ENCODE measurements around the gene BOLL.

DNA sequence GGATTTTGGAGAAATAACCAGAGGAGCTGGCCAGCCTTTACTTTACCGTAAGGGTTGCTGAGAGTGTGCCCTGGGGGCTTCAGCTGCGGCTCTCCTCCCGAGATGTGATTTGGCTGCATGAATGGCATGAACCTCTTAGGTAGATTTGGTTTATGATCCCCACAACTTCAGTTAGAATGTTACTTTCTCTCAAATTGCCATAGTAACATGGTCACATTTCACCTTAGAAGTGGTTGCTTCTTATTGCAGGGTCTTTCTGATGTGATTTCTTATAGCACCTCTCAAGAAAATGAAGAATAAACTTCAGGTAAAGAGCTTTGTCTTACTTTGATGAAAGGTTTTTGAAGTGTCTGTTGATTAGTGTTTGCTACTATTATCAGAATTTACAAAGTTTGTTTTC lies 24.9 kb upstream of the BOLL start:
- TF ChIP-seq, protein P1, sequence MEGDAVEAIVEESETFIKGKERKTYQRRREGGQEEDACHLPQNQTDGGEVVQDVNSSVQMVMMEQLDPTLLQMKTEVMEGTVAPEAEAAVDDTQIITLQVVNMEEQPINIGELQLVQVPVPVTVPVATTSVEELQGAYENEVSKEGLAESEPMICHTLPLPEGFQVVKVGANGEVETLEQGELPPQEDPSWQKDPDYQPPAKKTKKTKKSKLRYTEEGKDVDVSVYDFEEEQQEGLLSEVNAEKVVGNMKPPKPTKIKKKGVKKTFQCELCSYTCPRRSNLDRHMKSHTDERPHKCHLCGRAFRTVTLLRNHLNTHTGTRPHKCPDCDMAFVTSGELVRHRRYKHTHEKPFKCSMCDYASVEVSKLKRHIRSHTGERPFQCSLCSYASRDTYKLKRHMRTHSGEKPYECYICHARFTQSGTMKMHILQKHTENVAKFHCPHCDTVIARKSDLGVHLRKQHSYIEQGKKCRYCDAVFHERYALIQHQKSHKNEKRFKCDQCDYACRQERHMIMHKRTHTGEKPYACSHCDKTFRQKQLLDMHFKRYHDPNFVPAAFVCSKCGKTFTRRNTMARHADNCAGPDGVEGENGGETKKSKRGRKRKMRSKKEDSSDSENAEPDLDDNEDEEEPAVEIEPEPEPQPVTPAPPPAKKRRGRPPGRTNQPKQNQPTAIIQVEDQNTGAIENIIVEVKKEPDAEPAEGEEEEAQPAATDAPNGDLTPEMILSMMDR (conservative IDR thresholded peaks at IDR 0.05; ENCODE audit: low read depth in 2 of 2): no peak
- TF ChIP-seq POLR2AphosphoS5 (IDR thresholded peaks at IDR 0.05; ENCODE audit: low read depth) (no peak), EZH2phosphoT487 (IDR thresholded peaks at IDR 0.05; ENCODE audit: unreplicated experiment) (no peak), EZH2 (IDR thresholded peaks at IDR 0.05; ENCODE audit: low read depth, unreplicated experiment) (no peak), JUNB (IDR thresholded peaks at IDR 0.05; ENCODE audit: unreplicated experiment) (no peak), CREB1 (CRISPR knock-in tag; IDR thresholded peaks at IDR 0.05; ENCODE audit: low read depth) (no peak)
- TF ChIP-seq, protein P2, sequence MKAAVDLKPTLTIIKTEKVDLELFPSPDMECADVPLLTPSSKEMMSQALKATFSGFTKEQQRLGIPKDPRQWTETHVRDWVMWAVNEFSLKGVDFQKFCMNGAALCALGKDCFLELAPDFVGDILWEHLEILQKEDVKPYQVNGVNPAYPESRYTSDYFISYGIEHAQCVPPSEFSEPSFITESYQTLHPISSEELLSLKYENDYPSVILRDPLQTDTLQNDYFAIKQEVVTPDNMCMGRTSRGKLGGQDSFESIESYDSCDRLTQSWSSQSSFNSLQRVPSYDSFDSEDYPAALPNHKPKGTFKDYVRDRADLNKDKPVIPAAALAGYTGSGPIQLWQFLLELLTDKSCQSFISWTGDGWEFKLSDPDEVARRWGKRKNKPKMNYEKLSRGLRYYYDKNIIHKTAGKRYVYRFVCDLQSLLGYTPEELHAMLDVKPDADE (IDR thresholded peaks at IDR 0.05): no peak
- TF ChIP-seq, protein P3, sequence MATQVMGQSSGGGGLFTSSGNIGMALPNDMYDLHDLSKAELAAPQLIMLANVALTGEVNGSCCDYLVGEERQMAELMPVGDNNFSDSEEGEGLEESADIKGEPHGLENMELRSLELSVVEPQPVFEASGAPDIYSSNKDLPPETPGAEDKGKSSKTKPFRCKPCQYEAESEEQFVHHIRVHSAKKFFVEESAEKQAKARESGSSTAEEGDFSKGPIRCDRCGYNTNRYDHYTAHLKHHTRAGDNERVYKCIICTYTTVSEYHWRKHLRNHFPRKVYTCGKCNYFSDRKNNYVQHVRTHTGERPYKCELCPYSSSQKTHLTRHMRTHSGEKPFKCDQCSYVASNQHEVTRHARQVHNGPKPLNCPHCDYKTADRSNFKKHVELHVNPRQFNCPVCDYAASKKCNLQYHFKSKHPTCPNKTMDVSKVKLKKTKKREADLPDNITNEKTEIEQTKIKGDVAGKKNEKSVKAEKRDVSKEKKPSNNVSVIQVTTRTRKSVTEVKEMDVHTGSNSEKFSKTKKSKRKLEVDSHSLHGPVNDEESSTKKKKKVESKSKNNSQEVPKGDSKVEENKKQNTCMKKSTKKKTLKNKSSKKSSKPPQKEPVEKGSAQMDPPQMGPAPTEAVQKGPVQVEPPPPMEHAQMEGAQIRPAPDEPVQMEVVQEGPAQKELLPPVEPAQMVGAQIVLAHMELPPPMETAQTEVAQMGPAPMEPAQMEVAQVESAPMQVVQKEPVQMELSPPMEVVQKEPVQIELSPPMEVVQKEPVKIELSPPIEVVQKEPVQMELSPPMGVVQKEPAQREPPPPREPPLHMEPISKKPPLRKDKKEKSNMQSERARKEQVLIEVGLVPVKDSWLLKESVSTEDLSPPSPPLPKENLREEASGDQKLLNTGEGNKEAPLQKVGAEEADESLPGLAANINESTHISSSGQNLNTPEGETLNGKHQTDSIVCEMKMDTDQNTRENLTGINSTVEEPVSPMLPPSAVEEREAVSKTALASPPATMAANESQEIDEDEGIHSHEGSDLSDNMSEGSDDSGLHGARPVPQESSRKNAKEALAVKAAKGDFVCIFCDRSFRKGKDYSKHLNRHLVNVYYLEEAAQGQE (IDR thresholded peaks at IDR 0.05; ENCODE audit: unreplicated experiment): no peak
